Activated CD4-positive, CD25-positive, alpha-beta regulatory T cell treated with anti-CD3 and anti-CD28 coated beads, Interleukin-2, amount 50 U/mL, for 72 hours (primary cell): ENCODE results near the gene LRRN4.
"Not testable (repeated sequence)": the region's sequence is repeated elsewhere in the genome, so short reads cannot be mapped to it uniquely, and the experiment has no call there.

Experiments used
- DNase-seq: peaks from one replicate; pipeline ENCODE4 v3.0.0; 2021

Gene LRRN4

GRCh38 chr20:6057691-6058090 is 3.8 kb upstream of the LRRN4 start:
- DNase-seq, result no peak

- no peak for DNase-seq
Measured at GRCh38 chr20:6057139-6057538, 3.3 kb upstream of the LRRN4 start.

DNA sequence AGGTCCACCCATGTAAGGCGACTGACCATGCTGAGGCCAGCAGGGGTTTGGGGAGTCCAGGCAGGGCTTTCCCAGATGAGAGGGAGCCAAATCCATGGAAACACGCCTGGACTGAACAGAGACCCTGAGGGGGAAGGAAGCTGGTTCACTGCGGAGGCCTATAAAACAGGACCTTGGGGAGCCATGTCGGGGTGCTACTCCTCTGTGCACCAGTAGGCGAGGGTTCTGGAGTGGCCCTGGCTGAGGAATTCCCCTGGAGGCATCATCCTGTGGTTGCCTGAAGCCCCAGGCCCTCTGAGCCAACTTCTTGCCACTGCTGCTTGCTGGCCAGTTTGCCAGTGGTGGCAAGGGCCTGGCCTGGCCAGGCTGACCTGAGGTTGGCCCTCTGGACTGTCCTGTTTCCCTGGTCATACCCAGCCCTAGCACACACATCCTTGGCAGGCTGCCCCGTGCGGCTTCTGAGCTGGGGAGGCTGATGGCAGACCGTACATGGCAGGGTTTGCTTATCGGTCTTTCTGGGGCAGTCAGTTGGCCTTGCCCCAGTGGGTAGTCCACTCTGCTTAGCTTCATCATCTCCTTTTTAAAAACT is 2.2 kb upstream of the LRRN4 start:
- DNase-seq, result no peak

DNA sequence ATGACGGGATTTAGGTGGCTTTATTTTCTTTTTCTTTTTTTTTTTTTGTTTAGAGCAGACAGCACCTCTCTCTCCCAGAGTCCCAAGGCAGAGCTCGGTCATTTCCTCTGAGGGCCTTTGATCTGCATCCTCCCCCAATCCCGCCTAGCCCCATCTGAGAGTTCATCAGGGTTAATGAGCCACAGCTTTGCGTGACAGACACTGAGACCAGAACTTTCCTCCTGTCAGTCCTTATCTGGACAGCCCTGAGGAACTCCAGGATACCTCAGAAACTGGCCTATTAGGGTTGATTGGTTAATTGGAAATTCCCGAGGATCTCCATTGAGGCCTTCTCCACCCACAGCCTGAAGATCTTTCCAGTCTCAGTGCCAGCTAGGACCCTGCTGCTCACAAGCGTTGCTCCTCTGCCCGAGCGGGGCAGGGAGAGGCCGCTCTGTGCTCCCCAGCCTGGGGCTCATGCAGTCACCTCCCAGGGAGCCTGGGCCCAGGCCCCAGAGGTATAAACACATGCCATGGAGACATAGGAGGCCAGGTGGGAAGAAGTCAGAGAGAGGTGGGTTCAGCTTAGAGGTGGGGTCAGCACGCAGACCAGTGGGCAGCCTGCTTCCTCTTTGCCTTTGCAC is 1.4 kb upstream of the LRRN4 start:
- no peak for DNase-seq

DNA sequence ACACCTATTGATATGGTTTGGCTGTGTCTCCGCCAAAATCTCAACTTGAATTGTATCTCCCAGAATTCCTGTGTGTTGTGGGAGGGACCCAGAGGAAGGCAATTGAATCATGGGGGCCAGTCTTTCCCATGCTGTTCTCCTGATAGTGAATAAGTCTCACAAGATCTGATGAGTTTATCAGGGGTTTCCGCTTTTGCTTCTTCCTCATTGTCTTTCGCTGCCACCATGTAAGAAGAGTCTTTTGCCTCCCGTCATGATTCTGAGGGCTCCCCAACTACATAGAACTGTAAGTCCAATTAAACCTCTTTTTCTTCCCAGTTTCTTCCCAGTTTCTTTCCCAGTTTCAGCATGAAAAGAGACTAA is 810 bp upstream of the LRRN4 start:
- not testable (repeated sequence) for DNase-seq

- no peak for DNase-seq
Measured at GRCh38 chr20:6053064-6053775, 640 bp downstream of the LRRN4 start.

DNA sequence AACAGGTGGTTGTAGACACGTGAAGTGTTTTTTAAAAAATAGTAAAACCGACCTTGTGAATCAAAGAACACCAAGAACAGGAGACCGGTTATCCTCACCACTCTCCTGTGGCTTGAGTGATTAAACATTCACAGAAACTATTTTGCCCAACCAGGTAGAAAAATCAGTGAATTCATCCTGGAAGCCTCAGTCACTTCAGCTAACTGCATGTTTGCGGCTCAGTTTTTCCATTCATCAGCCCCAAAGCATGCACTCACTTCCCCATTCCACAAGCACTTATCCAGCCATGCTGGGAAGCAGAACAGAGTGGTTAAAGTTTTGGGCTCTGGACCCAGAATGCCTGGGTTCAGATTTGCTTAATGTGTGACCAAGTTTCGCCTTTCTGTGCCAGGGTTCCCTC is 2.4 kb downstream of the LRRN4 start:
- no peak for DNase-seq

DNA sequence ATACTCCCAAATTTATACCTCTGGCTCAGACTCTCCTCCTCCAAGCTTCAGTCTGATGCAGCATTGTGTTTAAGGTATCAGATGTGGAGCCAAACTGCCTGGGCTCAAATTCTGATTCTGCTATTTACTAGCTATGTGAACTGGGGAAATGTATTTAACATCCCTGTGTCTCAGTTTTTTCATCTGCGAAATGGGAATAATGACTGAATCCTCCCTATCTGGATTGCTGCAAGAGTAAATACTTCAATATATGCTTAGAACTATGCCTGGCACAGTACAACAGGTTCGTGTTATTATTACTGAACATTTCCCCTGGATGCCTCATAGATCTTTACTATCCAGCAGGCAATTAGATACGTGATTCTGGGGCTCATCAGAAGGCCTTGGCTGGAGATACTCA is 5.5 kb downstream of the LRRN4 start:
- DNase-seq, result no peak

DNA sequence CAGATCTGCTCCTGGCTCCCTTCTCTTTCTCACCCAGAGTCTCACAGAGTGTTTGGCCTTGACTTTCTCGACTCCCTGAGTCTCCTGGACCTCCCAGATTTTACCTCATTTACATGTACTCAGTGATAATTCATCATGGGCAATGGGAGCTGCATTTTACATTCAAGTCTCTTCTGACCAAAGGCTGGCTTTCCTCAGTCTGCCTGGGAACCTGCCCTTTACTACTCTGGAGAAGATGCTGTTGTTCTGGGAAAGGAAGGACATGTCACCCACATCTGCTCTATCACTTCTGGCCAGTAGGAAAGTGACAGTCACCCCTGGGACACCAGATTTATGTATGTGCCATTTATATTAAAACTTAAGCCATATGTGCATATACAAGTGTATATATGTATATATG is 7.4 kb downstream of the LRRN4 start:
- no peak for DNase-seq

- DNase-seq, result no peak
Measured at GRCh38 chr20:6045566-6045965, 8.3 kb downstream of the LRRN4 start.

- DNase-seq, result no peak
Measured at GRCh38 chr20:6044115-6044514, 9.7 kb downstream of the LRRN4 start.

DNA sequence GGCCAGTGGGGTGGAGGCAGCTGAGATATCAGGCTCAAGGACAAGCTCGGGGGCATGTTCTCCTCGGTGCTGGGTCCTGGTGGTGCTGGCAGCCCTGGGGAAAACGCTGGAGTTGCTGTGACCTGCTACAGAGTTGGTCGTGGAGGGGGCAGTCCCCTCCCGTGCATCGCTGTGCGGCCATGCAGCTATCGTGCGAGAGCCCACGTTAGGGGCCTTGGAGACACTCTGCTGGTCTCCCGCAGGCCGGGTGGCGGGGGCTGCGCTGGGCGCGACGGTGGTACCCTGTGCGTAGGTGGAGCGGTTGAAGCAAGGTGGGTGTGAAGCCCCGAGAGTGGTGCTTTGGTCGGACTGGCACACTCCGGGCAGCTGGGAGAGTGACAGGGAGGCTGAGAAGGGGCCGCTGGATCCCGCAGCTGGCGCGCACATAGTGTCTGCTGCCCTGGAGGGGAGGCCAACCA is 12.0 kb downstream of the LRRN4 start:
- DNase-seq, result no peak

DNA sequence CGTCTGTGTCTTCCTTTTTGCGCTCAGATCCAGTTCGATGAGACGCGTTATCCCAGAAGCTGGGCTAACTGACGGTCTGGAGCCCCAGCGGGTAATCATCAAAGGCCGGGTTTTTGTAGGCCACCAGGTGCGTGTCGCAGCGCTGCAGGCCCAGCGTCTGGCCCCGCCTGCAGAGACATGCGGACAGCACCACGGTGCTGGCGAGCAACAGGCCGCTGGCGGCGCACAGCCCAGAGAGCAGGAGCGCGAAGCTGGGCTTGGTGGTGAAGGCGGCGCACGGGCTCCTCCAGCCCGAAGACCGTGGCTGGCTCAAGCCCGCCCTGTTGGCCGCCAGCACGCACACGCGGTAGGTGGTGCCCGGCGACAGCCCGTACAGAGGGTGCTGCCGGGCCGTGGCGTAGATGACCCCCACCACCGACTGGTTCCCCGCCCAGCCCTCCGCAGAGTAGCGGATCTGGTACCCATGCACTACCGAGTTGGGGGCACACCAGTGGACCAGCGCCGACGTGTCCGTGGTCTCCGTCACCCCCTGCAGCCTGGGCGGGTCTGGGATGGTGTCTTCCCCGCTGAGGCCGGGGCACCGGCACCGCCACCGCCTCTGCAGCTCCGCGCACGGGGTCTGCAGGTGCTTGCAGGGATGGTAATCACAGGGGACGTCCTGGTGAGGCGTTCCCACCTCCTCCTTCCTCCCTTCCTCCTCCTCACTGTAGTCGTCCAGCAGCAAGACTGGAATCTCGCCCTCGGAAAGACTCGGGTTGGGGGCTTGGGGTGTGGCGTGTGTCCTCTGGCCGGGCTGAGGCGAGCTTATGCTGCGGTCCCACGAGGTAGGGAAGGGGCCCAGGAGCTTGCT is 12.7 kb downstream of the LRRN4 start:
- no peak for DNase-seq

DNA sequence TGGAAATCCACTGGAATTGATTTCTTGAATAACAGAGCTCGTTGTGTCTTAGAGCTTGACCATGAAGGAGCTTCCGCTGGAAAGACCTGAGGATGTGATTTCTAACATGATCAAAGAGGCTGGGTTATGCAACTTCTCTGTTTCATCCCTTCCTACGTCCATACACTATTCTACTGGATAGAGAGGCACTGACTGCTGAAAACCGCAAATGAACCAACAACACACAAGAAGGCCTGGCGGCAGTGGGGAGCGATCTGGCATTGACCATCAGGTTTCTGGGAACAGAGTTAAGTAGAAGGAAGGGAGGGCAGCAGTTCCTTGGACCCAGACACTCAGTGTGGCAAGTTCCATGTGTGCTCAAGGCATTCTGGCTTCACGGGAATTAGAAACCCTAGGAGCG is 13.3 kb downstream of the LRRN4 start:
- DNase-seq, result no peak

DNA sequence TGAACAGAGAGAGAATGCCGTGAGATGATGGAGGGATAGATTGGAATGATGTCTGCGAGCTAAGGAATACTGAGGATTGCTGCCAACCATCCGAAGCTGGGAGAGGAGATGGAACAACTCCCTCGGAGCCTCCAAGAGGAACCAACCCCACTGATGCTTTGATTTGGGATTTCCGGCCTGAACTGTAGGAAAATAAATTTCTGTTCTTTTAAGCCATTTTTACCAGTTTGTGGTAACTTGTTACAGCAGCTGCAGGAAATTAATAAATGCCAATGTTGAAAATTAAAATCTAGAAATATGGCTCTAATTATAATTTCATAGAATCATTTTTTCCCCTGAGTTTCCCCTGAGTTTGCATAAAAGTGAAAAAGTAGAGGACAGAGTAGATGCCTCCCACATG is 14.1 kb downstream of the LRRN4 start:
- no peak for DNase-seq

GRCh38 chr20:6038256-6038655 is 15.6 kb downstream of the LRRN4 start:
- no peak for DNase-seq

GRCh38 chr20:6037082-6037481 is 16.8 kb downstream of the LRRN4 start:
- no peak for DNase-seq

- no peak for DNase-seq
Measured at GRCh38 chr20:6036213-6036612, 17.6 kb downstream of the LRRN4 start.

GRCh38 chr20:6034134-6034969 is 19.5 kb downstream of the LRRN4 start:
- no peak for DNase-seq

- DNase-seq, result not testable (repeated sequence)
Measured at GRCh38 chr20:6032907-6033306, 21.0 kb downstream of the LRRN4 start.

DNA sequence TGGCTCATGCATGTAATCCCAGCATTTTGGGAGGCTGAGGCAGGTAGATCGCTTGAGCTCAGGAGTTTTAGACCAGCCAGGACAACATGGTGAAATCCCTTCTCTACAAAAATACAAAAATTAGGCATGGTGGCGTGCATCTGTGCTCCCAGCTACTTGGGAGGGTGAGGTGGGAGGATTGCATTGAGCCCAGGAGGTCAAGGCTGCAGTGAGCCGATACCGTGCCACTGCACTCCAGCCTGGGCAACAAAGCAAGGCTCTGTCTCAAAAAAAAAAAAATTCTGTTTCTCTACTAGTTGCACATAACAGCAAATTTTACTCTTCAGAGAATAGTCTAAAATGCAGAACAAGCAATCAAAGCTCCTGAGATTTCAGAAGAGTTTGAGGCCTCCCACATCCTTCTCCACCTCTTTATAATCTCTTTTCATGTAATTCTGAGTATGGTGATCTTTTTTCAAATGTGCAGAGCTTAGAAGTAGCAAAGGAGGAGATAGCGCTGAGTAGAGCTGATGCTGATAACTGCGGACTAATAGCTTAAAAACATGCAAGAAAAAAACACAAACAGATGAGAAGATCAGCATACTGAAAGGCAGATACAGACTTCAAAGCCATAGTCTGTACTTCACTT is 23.3 kb downstream of the LRRN4 start:
- DNase-seq, result no peak

DNA sequence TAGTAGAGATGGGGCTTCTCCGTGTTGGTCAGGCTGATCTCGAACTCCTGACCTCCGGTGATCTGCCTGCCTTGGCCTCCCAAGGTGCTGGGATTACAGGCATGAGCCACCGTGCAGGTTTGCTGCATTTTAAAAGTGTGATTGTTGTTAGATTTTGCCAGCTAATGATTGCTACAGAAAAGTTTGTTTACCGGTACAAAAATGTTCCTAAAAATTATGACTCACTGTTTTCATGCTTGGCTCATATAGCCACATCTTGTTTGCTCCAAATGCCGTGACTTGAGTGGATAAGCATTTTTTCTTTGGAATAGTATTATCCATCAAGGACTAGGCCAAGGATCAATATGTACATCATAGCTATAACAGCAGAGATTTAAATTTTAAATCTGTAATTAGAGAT is 24.3 kb downstream of the LRRN4 start:
- no peak for DNase-seq
